H9 (cell line): ENCODE results near the gene ADAT3. TPM values are rescaled to one million over a fixed set of nuclear protein-coding genes. Genes with fewer than 3 reads are reported as not detected.
A peak's percentile ranks its signal among the peaks of the same experiment; 100 is the strongest.

Source experiments
- DNase-seq: peaks from one replicate; pipeline ENCODE4 v3.0.0-alpha.2; 2017
- H2AFZ ChIP-seq: one replicate; pipeline ENCODE4 v1.6.1; 2013; ENCODE audit warnings: mild to moderate bottlenecking, low read length, control low read depth, moderate library complexity
- H2AK5ac ChIP-seq: 2 replicates; pipeline ENCODE4 v1.6.1; 2013; ENCODE audit warnings: low read length, control low read depth, mixed read lengths; ENCODE audit not compliant: insufficient read length
- H2BK120ac ChIP-seq: one replicate; pipeline ENCODE4 v1.6.1; 2013; ENCODE audit warnings: low read depth, mild to moderate bottlenecking, low read length, control low read depth, inconsistent platforms; ENCODE audit not compliant: poor library complexity, severe bottlenecking
- H2BK12ac ChIP-seq: 2 replicates; pipeline ENCODE4 v1.6.1; 2013; ENCODE audit warnings: low read length, control low read depth, mixed read lengths, low read depth; ENCODE audit not compliant: insufficient read length
- H2BK15ac ChIP-seq: 2 replicates; pipeline ENCODE4 v1.6.1; 2013; ENCODE audit warnings: low read depth, low read length, control low read depth
- H2BK20ac ChIP-seq: one replicate; pipeline ENCODE4 v1.6.1; 2013; ENCODE audit warnings: low read depth, mild to moderate bottlenecking, low read length, control low read depth, inconsistent platforms; ENCODE audit not compliant: poor library complexity, severe bottlenecking
- H2BK5ac ChIP-seq: 2 replicates; pipeline ENCODE4 v1.6.1; 2013; ENCODE audit warnings: low read length, control low read depth, mixed read lengths; ENCODE audit not compliant: insufficient read length
- H3K14ac ChIP-seq: 2 replicates; pipeline ENCODE4 v1.6.1; 2013; ENCODE audit warnings: low read length, control low read depth; ENCODE audit not compliant: insufficient read depth
- H3K18ac ChIP-seq: 2 replicates; pipeline ENCODE4 v1.6.1; 2013; ENCODE audit warnings: low read depth, mild to moderate bottlenecking, mixed read lengths, low read length, control low read depth; ENCODE audit not compliant: insufficient read length
- H3K23ac ChIP-seq: 2 replicates; pipeline ENCODE4 v1.6.1; 2013; ENCODE audit warnings: low read length, control low read depth, mixed read lengths, low read depth; ENCODE audit not compliant: insufficient read length
- H3K23me2 ChIP-seq: 2 replicates; pipeline ENCODE4 v1.6.1; 2013; ENCODE audit warnings: low read depth, mild to moderate bottlenecking, mixed read lengths, low read length, control low read depth; ENCODE audit not compliant: insufficient read length, poor library complexity, severe bottlenecking
- H3K27ac ChIP-seq: 2 replicates; pipeline ENCODE4 v1.5.1; 2013; ENCODE audit warnings: low read length, control low read depth, mixed read lengths, low read depth; ENCODE audit not compliant: insufficient read length
- H3K27me3 ChIP-seq: 2 replicates; pipeline ENCODE4 v1.6.1; 2013; ENCODE audit warnings: low read length, control low read depth, inconsistent platforms; ENCODE audit not compliant: insufficient read depth
- H3K4ac ChIP-seq: 2 replicates; pipeline ENCODE4 v1.6.1; 2013; ENCODE audit warnings: low read depth, mild to moderate bottlenecking, control low read depth, inconsistent platforms, low read length, moderate library complexity
- H3K4me1 ChIP-seq: 2 replicates; pipeline ENCODE4 v1.6.1; 2013; ENCODE audit warnings: low read length, control low read depth, inconsistent platforms; ENCODE audit not compliant: insufficient read depth
- H3K4me2 ChIP-seq: 2 replicates; pipeline ENCODE4 v1.6.1; 2013; ENCODE audit warnings: low read length, control low read depth, mixed read lengths; ENCODE audit not compliant: insufficient read length, insufficient read depth
- H3K56ac ChIP-seq: 2 replicates; pipeline ENCODE4 v1.6.1; 2013; ENCODE audit warnings: low read depth, mild to moderate bottlenecking, mixed read lengths, low read length, control low read depth; ENCODE audit not compliant: insufficient read length
- H3K79me1 ChIP-seq: 2 replicates; pipeline ENCODE4 v1.6.1; 2013; ENCODE audit warnings: low read depth, mild to moderate bottlenecking, moderate library complexity, low read length, control low read depth, inconsistent platforms; ENCODE audit not compliant: insufficient read depth, poor library complexity, severe bottlenecking
- H3K79me2 ChIP-seq: 2 replicates; pipeline ENCODE4 v1.6.1; 2013; ENCODE audit warnings: low read length, control low read depth, inconsistent platforms; ENCODE audit not compliant: insufficient read depth
- H3K9ac ChIP-seq: 2 replicates; pipeline ENCODE4 v1.6.1; 2013; ENCODE audit warnings: low read length, control low read depth, mixed read lengths; ENCODE audit not compliant: insufficient read length; ENCODE audit errors: extremely low read depth
- H3K9me3 ChIP-seq: one replicate; pipeline ENCODE4 v1.6.1; 2013; ENCODE audit warnings: low read depth, low read length, inconsistent platforms; ENCODE audit not compliant: control insufficient read depth
- H3T11ph ChIP-seq: one replicate; pipeline ENCODE4 v1.6.1; 2013; ENCODE audit warnings: mild to moderate bottlenecking, low read length, control low read depth, inconsistent platforms
- H4K20me1 ChIP-seq: one replicate; pipeline ENCODE4 v1.6.1; 2013; ENCODE audit not compliant: control insufficient read depth, insufficient read length, insufficient read depth
- H4K5ac ChIP-seq: 2 replicates; pipeline ENCODE4 v1.6.1; 2013; ENCODE audit warnings: low read depth, mild to moderate bottlenecking, mixed read lengths, low read length, control low read depth; ENCODE audit not compliant: insufficient read length
- H4K8ac ChIP-seq: replicated peaks from 2 replicates; pipeline ENCODE4 v1.6.1; 2013; ENCODE audit warnings: low read length, control low read depth, mixed read lengths, low read depth; ENCODE audit not compliant: insufficient read length
- H4K91ac ChIP-seq: 2 replicates; pipeline ENCODE4 v1.6.1; 2013; ENCODE audit warnings: low read depth, mild to moderate bottlenecking, moderate library complexity, mixed read lengths, low read length, control low read depth; ENCODE audit not compliant: insufficient read length
- H3K27ac Mint-ChIP-seq, 3 experiments: 2 replicates in 2 of 3; 3 replicates in 1 of 3; pipeline ENCODE4 v1.8.0; 2020 to 2021; ENCODE audit warnings: mixed read lengths in 3 of 3, mild to moderate bottlenecking in 1 of 3, moderate library complexity in 1 of 3
- H3K27me3 Mint-ChIP-seq: 2 replicates; pipeline ENCODE4 v1.8.0; 2021; ENCODE audit warnings: low read depth, mild to moderate bottlenecking, moderate library complexity, mixed read lengths
- H3K36me3 Mint-ChIP-seq, 3 experiments: 2 replicates in 2 of 3; 3 replicates in 1 of 3; pipeline ENCODE4 v1.8.0; 2020 to 2021; ENCODE audit warnings: low read depth in 3 of 3, mixed read lengths in 3 of 3; ENCODE audit not compliant: insufficient read depth in 1 of 3
- H3K4me1 Mint-ChIP-seq, 2 experiments: 2 replicates each; pipeline ENCODE4 v1.8.0; 2020; ENCODE audit warnings: mixed read lengths in 2 of 2
- H3K4me3 Mint-ChIP-seq, 2 experiments: 2 replicates in 1 of 2; 3 replicates in 1 of 2; pipeline ENCODE4 v1.8.0; 2020 to 2021; ENCODE audit warnings: mild to moderate bottlenecking in 2 of 2, mixed read lengths in 2 of 2, moderate library complexity in 1 of 2
- H3K9me3 Mint-ChIP-seq, 2 experiments: 2 replicates in 1 of 2; 3 replicates in 1 of 2; pipeline ENCODE4 v1.8.0; 2020; ENCODE audit warnings: mild to moderate bottlenecking in 2 of 2, mixed read lengths in 2 of 2, moderate library complexity in 1 of 2
- WGBS: extraction: QIAGEN DNeasy Blood & Tissue Kit; methylation state at CpG from one replicate; pipeline ENCODE4 v1.1.7; 2013; ENCODE audit warnings: missing lambda C conversion rate, low lambda C conversion rate, mixed read lengths; ENCODE audit not compliant: insufficient read length; ENCODE audit errors: extremely low coverage; 5-methylcytosine and 5-hydroxymethylcytosine counted together
- total RNA-seq: library from RNA; stranded (reverse); gene quantifications from 2 replicates; pipeline ENCODE4 v1.2.1, GENCODE V29; 2021
- TF ChIP-seq, protein P1 (sequence below): fragments of 200-600 bp; sonication (generic); conservative IDR thresholded peaks from 3 replicates; pipeline ENCODE4 v1.8.0; 2021; ENCODE audit warnings: antibody characterized with exemption, mild to moderate bottlenecking

ADAT3 gene
- total RNA-seq, 1 experiment from 2014 or later: 12.2 TPM

DNA sequence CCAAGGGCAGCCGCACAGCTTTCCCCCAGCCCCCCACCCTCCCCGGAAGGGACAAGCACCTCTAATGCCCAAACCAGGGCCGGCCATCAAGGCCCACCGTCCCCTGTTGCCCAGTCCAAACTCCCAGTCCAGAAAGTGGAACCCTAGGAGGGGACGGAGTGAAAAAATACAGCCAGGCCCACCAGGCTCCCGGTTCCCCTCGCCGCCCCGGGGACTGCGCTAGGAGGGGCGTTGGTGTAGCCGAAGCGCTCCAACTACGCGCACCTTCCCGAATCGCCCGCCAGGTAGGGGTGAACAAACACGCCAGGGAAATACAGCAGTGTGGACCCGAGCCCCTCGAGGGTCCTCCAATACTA, 43.2 kb upstream of the ADAT3 start:
- Mint-ChIP-seq H3K27ac (no peak overlapping the region; a peak in 1 of 7 replicates), H3K4me1 (peaks cover 28 to 46% of the 10 kb centered on the region in 2 experiments), H3K36me3 (no peaks in the 10 kb centered on the region), H3K9me3 (no peaks in the 10 kb centered on the region; a peak in 1 of 5 replicates), H3K4me3 (peak overlapping the region; percentile 86 to 93), H3K27me3 (peaks cover 6% of the 10 kb centered on the region)
- Histone ChIP-seq H2AFZ (no peak overlapping the region), H4K5ac (no peak overlapping the region), H3K9ac (peak overlapping the region; percentile 51), H3K9me3 (no peaks in the 10 kb centered on the region), H4K8ac (no peak overlapping the region), H3K27ac (no peak overlapping the region), H3K79me2 (peaks cover 34% of the 10 kb centered on the region; the same call in 1 of the 2 replicates), H3K4me1 (peaks cover 3% of the 10 kb centered on the region; the same call in 1 of the 2 replicates), H2BK20ac (no peak overlapping the region), H3K14ac (no peak overlapping the region; the same call in 1 of the 2 replicates), H2BK5ac (no peak overlapping the region), H3K4ac (no peak overlapping the region), H3K18ac (no peak overlapping the region), H3K23me2 (peaks cover 18% of the 10 kb centered on the region), H3K27me3 (no peaks in the 10 kb centered on the region; the same call in 1 of the 2 replicates), H4K20me1 (peaks cover 3% of the 10 kb centered on the region), H3T11ph (no peak overlapping the region), H4K91ac (no peak overlapping the region), H2BK15ac (no peak overlapping the region; the same call in 1 of the 2 replicates), H2BK120ac (no peak overlapping the region), H3K4me2 (peak overlapping the region; percentile 84), H2AK5ac (no peak overlapping the region), H3K56ac (no peak overlapping the region), H2BK12ac (no peak overlapping the region), H3K79me1 (peaks cover 6% of the 10 kb centered on the region), H3K23ac (no peak overlapping the region)
- TF ChIP-seq, protein P1, sequence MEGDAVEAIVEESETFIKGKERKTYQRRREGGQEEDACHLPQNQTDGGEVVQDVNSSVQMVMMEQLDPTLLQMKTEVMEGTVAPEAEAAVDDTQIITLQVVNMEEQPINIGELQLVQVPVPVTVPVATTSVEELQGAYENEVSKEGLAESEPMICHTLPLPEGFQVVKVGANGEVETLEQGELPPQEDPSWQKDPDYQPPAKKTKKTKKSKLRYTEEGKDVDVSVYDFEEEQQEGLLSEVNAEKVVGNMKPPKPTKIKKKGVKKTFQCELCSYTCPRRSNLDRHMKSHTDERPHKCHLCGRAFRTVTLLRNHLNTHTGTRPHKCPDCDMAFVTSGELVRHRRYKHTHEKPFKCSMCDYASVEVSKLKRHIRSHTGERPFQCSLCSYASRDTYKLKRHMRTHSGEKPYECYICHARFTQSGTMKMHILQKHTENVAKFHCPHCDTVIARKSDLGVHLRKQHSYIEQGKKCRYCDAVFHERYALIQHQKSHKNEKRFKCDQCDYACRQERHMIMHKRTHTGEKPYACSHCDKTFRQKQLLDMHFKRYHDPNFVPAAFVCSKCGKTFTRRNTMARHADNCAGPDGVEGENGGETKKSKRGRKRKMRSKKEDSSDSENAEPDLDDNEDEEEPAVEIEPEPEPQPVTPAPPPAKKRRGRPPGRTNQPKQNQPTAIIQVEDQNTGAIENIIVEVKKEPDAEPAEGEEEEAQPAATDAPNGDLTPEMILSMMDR: no peak
- DNase-seq: no peak
- WGBS: no CpG with 5 or more reads among the region's 21 CpGs
